Kidney capillary endothelial cell (primary cell): Measurements from ENCODE around the gene RBM47.
"Not testable (repeated sequence)": the region's sequence is repeated elsewhere in the genome, so short reads cannot be mapped to it uniquely, and the experiment has no call there.

Experiments used
- DNase-seq: peaks from one replicate; pipeline ENCODE4 v3.0.0-alpha.2; 2018; ENCODE audit warnings: low spot score

The RBM47 gene

GRCh38 chr4:40441430-40441829 lies 188.2 kb downstream of the RBM47 start:
- no peak for DNase-seq

- no peak for DNase-seq
These were observed 190.1 kb downstream of the RBM47 start for GRCh38 chr4:40439519-40439918.

DNA sequence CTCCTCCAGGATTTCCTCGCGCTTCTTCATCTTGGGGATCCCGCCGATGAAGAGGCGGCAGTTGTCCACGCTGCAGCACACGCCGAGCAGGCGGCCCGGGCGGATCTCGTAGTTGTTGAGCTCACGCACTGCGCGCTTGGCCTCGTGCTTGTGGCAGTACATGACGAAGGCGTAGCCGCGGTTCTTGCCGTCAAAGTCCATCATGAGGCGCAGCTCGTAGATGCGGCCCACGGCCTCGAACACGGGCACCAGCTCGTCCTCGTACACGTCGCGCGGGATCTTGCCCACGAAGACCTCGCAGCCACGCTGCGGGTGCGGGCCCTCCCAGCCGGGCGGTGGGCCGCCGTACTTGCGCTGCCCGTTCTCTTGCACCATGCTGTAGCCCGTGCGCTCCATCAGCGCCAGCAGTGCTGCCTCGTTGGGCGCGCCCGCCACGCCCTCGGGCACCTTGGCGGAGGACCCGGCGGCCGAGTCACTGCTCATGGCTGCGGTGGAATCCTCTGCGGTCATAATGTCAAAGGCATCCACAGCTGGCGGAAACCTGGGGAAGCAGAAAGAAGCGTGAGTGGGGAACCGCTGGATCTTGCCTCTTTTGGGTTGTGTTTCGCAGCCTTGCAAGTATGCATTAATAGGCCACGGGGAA lies 191.2 kb downstream of the RBM47 start:
- DNase-seq, result no peak

- no peak for DNase-seq
These were observed 191.8 kb downstream of the RBM47 start for GRCh38 chr4:40437741-40438383.

- not testable (repeated sequence) for DNase-seq
These were observed 194.4 kb downstream of the RBM47 start for GRCh38 chr4:40435306-40435705.

- no peak for DNase-seq
These were observed 195.5 kb downstream of the RBM47 start for GRCh38 chr4:40434126-40434687.

GRCh38 chr4:40432504-40432903 lies 197.2 kb downstream of the RBM47 start:
- DNase-seq, result no peak

- not testable (repeated sequence) for DNase-seq
These were observed 201.8 kb downstream of the RBM47 start for GRCh38 chr4:40427871-40428270.

DNA sequence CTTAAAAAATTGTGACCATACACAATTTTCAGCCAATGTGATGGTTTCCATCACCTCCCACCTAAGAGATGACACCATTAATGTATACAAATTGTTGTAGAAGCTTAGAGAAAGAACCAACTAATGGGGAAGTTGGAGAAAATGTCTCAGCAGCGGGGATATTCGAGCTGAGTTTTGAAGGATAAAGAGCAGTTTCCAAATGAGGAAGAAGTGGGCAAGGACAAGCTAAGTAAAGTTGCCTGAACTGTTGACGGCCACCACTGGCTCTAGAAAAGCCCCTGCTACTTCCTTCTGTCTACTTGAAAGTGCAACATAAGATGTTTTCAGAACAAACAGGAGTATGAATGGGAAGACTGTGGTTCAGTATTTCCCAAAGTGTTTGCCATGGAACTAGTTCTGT lies 202.5 kb downstream of the RBM47 start:
- no peak for DNase-seq

DNA sequence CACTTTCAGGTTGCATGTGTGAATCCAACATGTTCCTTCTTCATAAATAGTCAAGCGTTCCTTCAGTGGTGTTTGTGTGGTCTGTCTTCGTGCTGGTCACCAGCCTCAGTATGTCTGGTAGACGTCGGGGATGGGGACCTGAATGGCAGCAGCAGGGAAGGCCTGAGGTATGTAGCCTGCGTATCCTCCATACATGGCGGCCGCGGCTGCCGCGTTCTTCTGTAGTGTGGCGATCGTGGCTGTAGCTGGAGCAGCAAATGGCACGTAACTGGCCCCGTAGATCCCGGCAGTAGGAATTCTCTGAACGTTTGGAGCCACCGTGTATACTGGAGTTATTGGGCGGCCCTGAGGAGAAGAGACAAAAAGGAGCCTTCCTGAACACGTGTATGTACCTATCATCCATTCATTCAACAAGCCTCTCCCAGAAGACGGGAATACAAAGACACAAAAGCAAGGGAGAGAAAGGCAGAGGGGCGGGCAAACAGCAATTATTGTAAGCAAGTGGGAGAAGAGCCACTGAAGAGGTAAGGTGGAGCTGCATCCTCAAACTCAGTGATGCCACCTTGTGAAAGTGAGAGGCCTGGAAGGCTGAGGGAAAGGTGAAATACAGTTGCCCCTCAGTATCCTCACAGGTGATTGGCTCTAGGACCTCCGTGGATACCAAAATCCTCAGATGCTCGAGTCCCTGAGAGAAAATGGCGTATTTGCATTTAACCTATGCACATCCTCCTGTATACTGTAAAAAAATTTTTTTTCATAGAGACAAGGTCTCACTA lies 203.7 kb downstream of the RBM47 start:
- no peak for DNase-seq

DNA sequence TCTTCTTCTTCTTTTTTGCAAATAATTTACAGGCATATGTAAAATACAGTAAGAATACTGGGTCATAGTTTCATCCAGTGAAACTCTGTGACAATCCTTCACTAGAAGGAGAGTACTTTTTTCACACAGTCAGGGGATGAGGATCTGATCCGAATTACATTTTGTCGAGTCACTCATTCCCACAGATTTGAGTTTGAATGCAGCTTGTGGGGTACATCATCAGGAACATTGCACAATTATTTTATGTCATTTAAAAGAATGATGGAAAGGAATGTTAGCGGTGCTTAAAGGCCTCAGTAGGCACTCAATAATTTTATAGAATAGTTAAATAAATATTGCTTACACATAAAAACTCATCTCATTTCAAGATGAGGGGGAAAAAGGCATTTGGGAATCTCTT lies 205.9 kb downstream of the RBM47 start:
- no peak for DNase-seq

DNA sequence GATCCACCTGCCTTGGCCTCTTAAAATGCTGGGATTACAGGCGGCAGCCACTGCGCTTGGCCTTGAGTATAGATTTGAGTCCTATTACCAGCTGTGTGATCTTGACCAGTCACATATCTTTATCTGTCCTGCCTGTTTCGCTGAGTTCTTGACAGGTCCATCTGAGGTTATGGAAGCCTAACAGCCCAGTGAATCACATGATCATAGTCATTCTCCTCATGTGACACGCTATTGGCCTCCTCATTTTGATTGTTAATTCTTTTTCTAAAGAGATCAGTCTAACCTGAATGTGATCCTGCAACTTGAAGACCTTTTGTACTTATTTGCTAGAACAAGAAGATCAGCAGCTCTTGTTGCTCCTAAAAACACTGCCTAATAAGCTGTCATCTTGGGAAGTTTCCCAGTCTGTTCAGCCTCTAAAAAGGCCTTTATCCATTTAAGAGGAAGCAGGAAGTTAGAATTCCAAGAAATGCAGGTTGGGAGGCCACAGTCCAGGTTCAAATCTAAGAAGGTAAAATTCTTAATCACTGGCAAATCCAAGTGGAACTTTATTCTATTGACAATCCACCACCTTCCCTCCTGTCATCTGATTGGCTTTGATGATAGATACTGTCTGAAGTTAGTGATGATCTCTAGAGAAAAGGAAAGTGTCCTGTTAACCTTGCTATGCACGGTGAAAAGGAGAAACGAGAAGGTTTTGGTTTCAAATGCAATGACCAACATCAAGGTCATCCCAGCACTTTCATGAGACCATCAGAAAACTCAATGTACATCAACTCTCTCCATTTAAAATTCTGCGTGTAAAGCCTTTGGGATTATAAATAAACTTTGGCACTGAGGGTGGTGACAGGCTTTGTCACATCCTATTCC lies 207.6 kb downstream of the RBM47 start:
- no peak for DNase-seq

DNA sequence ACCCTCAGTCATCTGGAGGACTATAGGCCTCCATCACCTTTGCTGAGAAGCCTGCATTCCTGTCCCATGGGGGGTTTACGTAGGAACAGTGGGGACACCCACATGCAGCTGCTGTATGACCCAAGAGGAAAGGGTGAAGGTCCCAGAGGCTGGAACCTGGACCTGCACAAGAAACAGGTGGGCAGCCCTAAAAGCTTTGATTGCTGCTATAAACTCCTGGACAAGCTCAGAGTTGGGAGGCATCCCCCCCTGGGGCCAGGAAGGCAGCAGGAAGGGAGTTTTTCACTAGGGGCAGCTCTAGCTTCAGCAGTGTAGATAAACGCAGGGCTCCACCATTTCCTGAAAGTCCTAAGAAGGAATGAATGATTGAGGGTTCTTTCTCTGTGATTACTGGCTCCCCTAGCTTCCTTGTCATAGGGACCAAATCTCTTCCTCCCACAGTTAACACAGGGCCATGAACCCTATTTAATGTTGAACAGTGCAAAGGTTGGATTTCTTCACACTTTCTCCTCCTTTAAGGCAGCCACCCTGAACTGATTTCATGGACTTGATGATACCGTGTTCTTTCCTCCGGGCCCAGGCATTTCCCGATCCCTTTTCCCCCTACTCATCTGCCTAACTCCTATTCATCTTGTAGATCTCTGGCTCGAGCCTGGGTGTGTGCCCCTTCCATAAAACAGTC lies 210.3 kb downstream of the RBM47 start:
- no peak for DNase-seq

DNA sequence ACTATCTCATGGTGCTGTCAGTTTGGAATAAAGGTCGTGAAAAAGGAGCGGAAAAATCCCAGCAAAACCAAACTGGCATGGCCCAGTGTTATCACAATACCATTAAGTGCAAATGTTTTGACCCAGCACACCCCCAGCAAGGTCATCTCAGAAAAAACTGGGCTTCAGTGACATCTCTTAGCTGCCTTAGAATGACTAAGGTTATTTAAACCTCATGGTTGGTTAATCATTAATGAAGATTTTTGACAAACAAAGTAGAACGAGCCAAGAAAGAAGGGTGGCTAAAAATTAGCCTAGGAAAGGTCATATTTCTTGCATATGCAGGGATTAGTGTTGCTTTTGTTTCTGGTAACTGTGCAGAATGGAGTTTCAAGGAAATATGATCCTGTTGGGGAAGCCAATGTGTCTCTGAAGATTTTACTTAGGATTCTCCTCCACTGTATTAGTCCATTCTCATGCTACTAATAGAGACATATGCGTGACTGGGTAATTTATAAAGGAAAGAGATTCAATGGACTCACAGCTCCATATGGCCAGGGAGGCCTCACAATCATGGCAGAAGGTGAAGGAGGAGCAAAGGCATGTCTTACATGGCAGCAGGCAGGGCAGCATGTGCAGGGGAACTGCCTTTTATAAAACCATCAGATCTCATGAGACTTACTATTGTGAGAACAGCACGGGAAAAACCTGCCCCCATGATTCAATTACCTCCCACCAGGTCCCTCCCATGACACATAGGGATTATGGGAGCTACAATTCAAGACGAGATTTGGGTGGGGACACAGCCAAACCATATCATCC lies 211.0 kb downstream of the RBM47 start:
- no peak for DNase-seq

DNA sequence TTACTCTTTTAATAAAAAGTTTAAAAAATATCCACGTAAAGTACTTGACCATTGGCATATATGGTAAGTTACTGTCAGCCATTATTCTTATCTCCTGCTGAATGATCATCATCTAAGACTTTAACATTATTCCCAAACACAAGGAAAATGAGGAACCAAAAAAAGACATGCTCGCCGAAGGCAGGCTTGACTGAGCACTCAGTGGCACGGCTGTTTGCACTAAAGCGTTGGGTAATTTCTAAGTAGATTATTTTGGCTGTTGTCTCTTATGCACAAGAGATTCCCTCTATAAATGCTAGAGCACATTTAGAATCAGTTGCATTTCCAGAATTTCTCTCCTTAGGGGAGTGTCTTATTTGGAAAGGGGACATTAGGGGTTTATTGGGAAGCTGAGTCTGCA lies 211.7 kb downstream of the RBM47 start:
- DNase-seq, result no peak

DNA sequence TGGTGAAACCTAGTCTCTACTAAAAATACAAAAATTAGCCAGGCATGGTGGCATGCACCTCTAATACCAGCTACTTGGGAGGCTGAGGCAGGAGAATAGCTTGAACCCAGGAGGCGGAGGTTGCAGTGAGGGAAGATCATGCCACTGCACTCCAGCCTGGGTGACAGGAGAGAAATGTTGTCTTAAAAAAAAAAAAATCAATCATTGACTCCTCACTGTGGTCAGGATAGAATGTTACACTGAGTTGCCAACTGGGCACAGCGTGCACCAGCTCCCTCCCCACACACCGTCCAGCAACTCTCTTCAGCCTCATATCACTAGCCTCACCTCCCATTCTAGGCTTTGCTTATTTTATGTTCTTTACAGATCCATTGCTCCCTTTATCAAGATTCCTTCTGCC lies 215.0 kb downstream of the RBM47 start:
- no peak for DNase-seq

- no peak for DNase-seq
These were observed 216.5 kb downstream of the RBM47 start for GRCh38 chr4:40412866-40413795.

- DNase-seq, result no peak
These were observed 217.3 kb downstream of the RBM47 start for GRCh38 chr4:40412388-40412787.

DNA sequence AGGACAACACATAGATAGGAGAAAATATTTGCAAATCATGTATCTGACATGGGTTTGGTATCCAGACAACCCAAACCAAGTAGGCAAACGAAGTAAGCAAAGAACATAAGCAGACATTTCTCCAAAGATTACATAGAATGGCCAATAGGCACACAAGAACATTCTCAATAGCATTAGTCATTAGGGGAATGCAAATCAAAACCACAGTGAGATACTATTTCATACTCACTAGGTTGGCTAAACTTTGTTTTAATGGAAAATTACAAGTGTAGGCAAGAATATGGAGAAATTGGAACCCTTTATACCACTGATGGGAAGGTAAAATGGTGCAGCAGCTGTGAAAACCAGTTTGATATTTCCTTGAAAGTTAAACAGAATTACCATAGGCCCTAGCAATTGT lies 219.8 kb downstream of the RBM47 start:
- DNase-seq, result no peak
